Subcutaneous abdominal adipose tissue (tissue), 5 donors: ENCODE measurements around the gene ASCC3.

Experiments used
- H3K27ac ChIP-seq: one replicate; pipeline ENCODE4 v1.7.0; 2013; ENCODE audit warnings: low read depth, mild to moderate bottlenecking, inconsistent platforms, low read length, moderate library complexity
- H3K27me3 ChIP-seq, 5 donors: one replicate each; pipeline ENCODE4 v1.7.0; 2013; ENCODE audit warnings: low read length in 5 of 5, inconsistent platforms in 1 of 5; ENCODE audit not compliant: control insufficient read depth in 5 of 5, insufficient read depth in 4 of 5
- H3K36me3 ChIP-seq, 5 donors: one replicate each; pipeline ENCODE4 v1.7.0; 2013; ENCODE audit warnings: low read length in 5 of 5; ENCODE audit not compliant: control insufficient read depth in 5 of 5, insufficient read depth in 5 of 5
- H3K4me1 ChIP-seq, 5 donors: one replicate each; pipeline ENCODE4 v1.7.0; 2013; ENCODE audit warnings: low read length in 5 of 5, mild to moderate bottlenecking in 3 of 5, moderate library complexity in 1 of 5; ENCODE audit not compliant: control insufficient read depth in 5 of 5, insufficient read depth in 5 of 5
- H3K4me3 ChIP-seq, 5 donors: one replicate each; pipeline ENCODE4 v1.7.0; 2013; ENCODE audit warnings: low read length in 5 of 5, low read depth in 1 of 5
- H3K9ac ChIP-seq, 5 donors: one replicate each; pipeline ENCODE4 v1.7.0; 2013; ENCODE audit warnings: low read length in 5 of 5, mild to moderate bottlenecking in 4 of 5, moderate library complexity in 3 of 5
- H3K9me3 ChIP-seq, 5 donors: one replicate each; pipeline ENCODE4 v1.7.0; 2013; ENCODE audit warnings: low read length in 5 of 5; ENCODE audit not compliant: control insufficient read depth in 5 of 5
- donor health status: healthy.
- donor health status: healthy.
- donor health status: healthy.
- donor health status: healthy.
- donor health status: healthy.

ASCC3 gene

GRCh38 chr6:100475554-100476320, 405.4 kb downstream of the ASCC3 start:
- no peaks in the 10 kb centered on the region for H3K36me3 ChIP-seq
- peaks cover 0 to 7% (median under 1%) of the 10 kb centered on the region in 5 donors for H3K27me3 ChIP-seq
- H3K9me3 ChIP-seq: no peaks in the 10 kb centered on the region
- H3K4me1 ChIP-seq: no peaks in the 10 kb centered on the region
- H3K4me3 ChIP-seq: no peak overlapping the region
- H3K27ac ChIP-seq: no peak overlapping the region
- H3K9ac ChIP-seq: no peak overlapping the region

- peaks cover 0 to 18% (median 12%) of the 10 kb centered on the region in 5 donors for H3K27me3 ChIP-seq
- H3K4me3 ChIP-seq: no peak overlapping the region
- no peaks in the 10 kb centered on the region for H3K36me3 ChIP-seq
- no peaks in the 10 kb centered on the region for H3K9me3 ChIP-seq
- H3K27ac ChIP-seq: no peak overlapping the region
- no peak overlapping the region for H3K9ac ChIP-seq
- no peaks in the 10 kb centered on the region for H3K4me1 ChIP-seq
Observed at GRCh38 chr6:100473182-100473581, 407.9 kb downstream of the ASCC3 start.

GRCh38 chr6:100472674-100473073, 408.5 kb downstream of the ASCC3 start:
- H3K27ac ChIP-seq: no peak overlapping the region
- H3K4me1 ChIP-seq: peaks cover 0 to 1% (median 0%) of the 10 kb centered on the region in 5 donors
- no peaks in the 10 kb centered on the region for H3K36me3 ChIP-seq
- H3K9ac ChIP-seq: no peak overlapping the region
- H3K4me3 ChIP-seq: no peak overlapping the region
- peaks cover under 1 to 21% (median 14%) of the 10 kb centered on the region in 5 donors for H3K27me3 ChIP-seq
- no peaks in the 10 kb centered on the region for H3K9me3 ChIP-seq

- Histone ChIP-seq H3K27ac (no peak overlapping the region), H3K9me3 (no peaks in the 10 kb centered on the region), H3K36me3 (no peaks in the 10 kb centered on the region), H3K4me3 (no peak overlapping the region), H3K27me3 (peaks cover 19 to 41% (median 35%) of the 10 kb centered on the region in 5 donors), H3K4me1 (peaks cover 0 to 17% (median 8%) of the 10 kb centered on the region in 5 donors), H3K9ac (no peak overlapping the region)
Observed at GRCh38 chr6:100470422-100471120, 410.6 kb downstream of the ASCC3 start.

- no peak overlapping the region for H3K4me3 ChIP-seq
- no peak overlapping the region for H3K27ac ChIP-seq
- peaks cover 0 to 29% (median 19%) of the 10 kb centered on the region in 5 donors for H3K4me1 ChIP-seq
- no peaks in the 10 kb centered on the region for H3K36me3 ChIP-seq
- no peak overlapping the region for H3K9ac ChIP-seq
- no peaks in the 10 kb centered on the region for H3K9me3 ChIP-seq
- H3K27me3 ChIP-seq: peaks cover 25 to 52% (median 40%) of the 10 kb centered on the region in 5 donors
Observed at GRCh38 chr6:100469101-100469859, 411.8 kb downstream of the ASCC3 start.

- Histone ChIP-seq H3K27me3 (peaks cover 33 to 64% (median 49%) of the 10 kb centered on the region in 5 donors), H3K9me3 (no peaks in the 10 kb centered on the region), H3K9ac (no peak overlapping the region), H3K27ac (no peak overlapping the region), H3K36me3 (no peaks in the 10 kb centered on the region), H3K4me3 (no peak overlapping the region), H3K4me1 (peaks cover 0 to 41% (median 31%) of the 10 kb centered on the region in 5 donors)
Observed at GRCh38 chr6:100468016-100468622, 413.0 kb downstream of the ASCC3 start.

- Histone ChIP-seq H3K4me3 (no peak overlapping the region), H3K27me3 (peaks cover 33 to 70% (median 53%) of the 10 kb centered on the region in 5 donors), H3K9me3 (no peaks in the 10 kb centered on the region), H3K4me1 (peaks cover 0 to 42% (median 32%) of the 10 kb centered on the region in 5 donors), H3K9ac (no peak overlapping the region), H3K27ac (no peak overlapping the region), H3K36me3 (no peaks in the 10 kb centered on the region)
Observed at GRCh38 chr6:100467129-100468015, 413.8 kb downstream of the ASCC3 start.

- Histone ChIP-seq H3K27me3 (peaks cover 33 to 74% (median 58%) of the 10 kb centered on the region in 5 donors), H3K27ac (no peak overlapping the region)
Observed at GRCh38 chr6:100466410-100467128, 414.6 kb downstream of the ASCC3 start.

More at GRCh38 chr6:100466410-100467128, 414.6 kb downstream of the ASCC3 start:
- peaks cover 0 to 43% (median 33%) of the 10 kb centered on the region in 5 donors for H3K4me1 ChIP-seq
- no peak overlapping the region for H3K9ac ChIP-seq
- no peak overlapping the region for H3K4me3 ChIP-seq
- no peaks in the 10 kb centered on the region for H3K36me3 ChIP-seq
- H3K9me3 ChIP-seq: no peaks in the 10 kb centered on the region
